HG02759 (cell line): ENCODE data around the gene WWOX.

Experiments
- ATAC-seq: cut with Tn5 transposase; IDR thresholded peaks from one replicate; pipeline ENCODE4 v1.9.1; 2021; ENCODE audit warnings: mild to moderate bottlenecking, moderate library complexity; ENCODE audit not compliant: unreplicated experiment

The WWOX gene

DNA sequence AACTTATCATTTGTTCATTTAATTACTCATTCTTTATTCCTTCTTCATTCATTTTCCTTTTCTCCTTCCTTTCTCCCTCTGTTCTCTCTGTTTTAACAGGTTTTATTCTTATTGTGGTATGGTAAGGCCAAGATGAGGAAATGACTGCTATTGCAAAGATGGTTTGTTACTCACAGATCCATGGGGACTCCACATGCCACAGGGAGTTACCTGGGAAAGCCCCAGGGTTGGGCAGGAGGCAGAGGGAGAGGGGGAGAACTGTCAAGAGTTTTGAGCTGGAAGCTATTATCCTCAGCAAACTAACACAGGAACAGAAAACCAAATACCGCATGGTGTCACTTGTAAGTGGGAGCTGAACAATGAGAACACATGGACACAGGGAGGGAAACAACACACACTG is 453.3 kb downstream of the WWOX start:
- ATAC-seq = no peak

DNA sequence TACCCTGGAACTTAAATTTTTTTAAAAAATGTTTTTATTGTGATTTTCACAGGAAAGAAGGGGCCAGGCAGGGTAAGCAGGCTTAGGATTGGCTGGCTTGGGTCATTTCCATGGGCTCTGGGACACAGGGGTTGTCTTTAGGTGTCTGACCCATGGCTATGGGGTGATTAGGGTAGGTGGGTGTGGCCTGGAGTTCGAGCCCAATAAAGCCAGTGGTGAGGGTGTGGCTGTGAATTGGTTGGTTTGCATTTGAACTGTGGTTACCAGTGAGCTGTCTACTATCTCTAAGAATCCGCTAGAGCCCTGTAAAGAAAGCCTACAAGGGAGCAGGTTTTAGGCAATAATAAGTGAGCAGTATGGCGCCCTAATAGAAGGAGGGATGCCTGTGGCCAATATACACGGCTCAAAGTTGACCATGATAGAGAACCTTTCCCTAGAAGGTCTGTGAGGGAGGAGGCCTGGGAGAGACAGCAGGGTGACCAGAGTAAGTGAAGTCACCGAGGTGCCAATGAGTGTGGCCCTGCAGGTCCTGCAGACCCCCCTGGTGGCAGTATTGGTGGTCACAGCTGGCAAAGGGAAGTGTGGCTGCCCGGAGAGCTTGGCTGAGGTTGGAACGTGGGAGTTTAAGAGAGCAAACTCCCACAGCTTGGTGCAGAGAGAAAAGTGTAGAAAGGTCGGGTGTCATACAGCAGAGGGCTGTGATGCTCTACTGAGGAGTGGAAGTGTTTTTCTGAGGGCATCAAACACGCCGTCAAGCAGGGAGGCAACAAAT is 454.0 kb downstream of the WWOX start:
- ATAC-seq = no peak

DNA sequence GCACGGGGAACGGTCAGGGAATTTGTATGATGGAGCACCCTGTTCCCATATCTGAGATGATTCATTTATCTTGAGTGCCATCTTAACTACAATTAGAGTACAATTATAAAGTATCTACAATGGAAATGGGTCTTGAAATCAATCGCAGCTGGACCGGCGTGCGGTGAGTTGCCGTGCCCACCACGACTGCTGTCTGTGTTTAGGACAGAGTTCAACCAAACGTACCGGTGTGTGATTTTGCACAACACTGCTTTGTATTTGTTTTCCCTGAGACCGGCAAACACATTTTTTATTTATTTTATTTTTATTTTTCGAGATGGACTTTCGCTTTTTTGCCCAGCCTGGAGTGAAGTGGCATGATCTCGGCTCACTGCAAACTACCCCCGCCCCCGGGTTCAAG is 457.0 kb downstream of the WWOX start:
- ATAC-seq = no peak

DNA sequence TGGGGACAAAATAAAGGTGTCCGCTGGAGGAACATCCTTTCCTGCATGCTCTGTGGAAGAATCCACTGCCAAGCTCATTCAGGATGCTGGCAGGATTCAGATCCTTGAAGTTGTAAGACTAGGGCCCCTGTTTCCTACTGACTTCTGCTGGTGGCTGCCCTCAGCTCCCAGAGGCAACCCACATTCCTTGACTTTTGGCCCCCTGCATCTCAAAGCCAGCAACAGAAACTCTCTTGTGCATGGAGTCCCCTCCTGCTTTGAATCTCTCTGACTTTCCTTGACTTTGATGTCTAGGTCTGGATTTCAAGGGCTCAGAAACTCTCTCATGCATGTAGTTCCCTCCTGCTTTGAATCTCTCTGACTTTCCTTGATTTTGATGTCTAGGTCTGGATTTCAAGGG is 461.5 kb downstream of the WWOX start:
- ATAC-seq = no peak

DNA sequence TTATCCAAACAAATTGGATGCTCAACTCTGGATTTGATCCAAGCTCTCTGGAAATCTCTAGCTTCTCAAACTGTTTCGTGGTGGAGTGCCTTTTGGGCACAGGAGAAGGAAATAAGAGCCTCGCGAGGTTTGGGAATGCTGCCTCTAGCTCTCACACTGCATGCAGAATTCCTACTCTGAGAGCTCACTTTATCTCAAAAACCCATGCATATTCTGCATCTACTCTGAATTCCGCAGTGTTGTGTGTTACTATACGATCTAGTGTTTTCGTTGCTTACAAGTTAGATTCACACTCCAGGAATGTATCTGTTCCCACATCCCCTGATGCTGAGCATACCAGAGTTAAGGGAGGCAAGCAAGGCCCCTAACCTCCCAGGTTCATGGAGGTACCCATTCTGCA is 462.7 kb downstream of the WWOX start:
- no peak for ATAC-seq

DNA sequence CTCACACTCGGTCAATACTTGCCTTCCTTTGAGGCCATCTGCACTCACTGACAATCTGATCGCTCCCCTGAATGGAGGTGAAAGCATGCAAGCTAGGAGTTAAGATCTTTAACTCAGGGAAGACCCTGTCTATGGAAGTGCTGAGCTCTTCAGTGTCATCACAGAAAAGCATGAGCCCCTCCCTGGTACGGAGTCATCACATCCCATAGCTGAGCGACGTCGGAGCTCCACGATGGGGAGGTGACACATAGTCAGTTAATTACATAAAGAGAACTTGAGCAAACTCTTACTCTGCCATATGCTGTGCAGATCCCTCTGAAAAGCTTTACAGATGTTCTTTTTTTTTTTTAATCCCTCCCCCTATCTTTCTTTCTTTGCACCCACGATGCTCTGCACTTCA is 463.2 kb downstream of the WWOX start:
- ATAC-seq = no peak

DNA sequence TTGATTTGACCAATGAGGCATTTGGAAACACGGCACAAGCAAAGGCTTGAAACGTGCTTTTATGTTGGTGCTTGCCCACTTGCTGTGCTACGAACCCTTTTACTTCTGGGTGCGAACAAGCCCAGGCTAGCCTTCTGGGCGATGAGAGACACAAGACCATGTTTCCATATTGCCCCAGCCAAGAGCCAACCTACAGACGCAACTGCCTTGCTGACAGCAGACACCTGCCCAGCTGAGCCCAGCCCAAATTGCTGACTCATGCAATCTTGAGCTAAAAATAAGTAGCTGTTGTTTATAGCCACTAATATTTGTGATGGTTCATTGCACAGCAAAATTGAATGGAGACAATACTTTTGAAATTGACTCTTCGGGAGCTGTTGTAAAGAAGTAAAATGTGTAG is 464.5 kb downstream of the WWOX start:
- no peak for ATAC-seq

DNA sequence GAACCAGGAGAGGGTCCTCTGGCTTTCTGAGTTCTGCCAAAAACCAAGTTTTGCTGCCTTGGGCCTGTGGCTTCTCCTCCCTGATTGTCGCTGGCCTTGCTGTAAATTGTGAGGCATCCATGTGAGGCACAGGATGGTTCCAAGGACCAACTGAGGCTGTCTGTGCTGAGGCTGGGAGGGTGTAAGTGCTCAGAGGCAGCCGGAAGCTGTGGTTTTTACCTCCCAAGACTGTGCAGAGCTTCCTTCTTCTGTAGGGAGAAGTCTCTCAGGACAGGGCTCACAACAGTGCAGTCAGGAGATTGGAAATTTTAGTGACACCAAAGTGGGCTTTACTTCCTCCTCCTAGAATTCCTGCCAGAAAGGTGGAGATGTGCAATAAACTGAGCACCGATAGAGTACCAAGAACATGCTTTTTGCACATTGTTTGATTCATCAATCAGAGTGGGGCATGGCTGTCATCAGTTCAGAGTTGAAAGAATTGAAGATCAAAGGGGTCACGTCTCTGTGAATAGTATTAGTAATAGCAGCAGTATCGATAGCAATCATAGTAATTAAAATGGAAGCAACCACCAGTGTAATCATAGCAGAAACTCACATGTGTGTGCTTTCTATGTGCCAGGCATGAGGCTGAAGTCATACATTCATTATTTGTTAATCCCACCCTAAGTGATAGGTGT is 467.1 kb downstream of the WWOX start:
- ATAC-seq = no peak

DNA sequence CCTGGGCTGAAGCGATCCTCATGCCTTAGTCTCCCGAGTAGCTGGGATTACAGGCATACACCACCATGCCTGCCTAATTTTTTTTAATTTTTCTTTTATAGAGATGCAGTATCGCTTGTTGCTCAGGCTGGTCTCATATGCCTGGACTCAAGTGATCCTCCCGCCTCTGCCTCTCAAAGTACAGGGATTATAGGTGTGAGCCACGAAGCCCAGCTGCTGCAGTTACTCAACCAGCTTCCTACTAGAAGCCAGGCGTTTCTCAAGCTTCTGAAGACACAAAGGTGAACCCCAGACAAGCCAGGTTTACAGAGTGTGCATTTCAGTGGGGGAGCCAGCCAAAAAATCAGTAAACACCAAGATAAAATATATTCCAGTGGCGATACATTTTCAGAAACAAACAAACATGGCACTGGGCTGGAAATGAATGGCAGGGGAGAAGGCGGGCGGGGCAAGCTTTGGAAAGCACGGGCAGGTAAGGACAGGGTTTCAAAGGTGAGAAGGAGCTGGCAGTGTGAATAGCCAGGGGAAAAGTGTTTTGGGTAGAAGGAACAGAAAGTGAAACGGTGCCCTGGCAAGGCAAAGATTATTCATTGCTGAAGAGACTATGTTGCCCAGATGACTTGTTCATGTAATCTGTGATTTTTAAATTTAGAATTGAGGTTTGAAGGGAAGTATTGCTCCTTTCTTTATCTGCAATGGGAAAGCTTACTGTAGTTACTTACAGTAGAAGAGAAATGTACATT is 471.1 kb downstream of the WWOX start:
- peak; percentile 63 for ATAC-seq

DNA sequence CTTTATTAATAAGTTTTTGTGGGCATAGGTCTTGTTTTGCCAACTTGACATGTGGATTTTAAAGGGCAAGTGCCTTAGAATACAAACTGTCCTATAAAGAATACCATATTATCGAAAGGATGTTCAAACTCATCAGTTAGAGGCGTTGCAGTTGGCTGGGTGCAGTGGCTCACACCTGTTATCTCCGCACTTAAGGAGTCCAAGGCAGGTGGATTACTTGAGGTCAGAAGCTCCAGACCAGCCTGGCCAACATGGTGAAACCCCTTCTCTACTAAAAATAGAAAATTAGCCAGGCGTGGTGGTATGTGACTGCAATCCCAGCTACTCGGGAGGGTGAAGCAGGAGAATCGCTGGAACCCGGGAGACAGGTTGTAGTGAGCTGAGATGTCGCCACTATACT is 472.0 kb downstream of the WWOX start:
- no peak for ATAC-seq

DNA sequence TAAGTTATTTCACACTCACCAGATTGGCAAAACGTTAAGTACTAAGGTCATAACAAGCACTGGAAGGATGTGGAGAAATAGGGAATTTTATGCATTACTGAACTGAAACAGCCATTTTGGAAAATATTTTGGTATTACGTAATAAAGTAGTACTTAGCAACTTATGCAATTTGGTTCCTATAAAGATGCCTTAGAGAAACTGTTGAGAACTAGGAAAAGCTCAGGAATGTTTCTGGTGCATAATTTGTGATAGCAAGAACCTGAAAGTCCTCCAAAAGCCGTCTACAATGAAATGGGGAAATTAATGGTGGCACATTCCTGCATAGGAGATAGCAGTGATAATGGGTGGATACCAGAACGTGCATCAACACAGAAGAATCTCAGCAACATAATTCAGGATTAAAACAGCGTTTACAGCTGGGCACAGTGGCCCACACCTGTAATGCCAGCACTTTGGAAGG is 472.5 kb downstream of the WWOX start:
- ATAC-seq = no peak

DNA sequence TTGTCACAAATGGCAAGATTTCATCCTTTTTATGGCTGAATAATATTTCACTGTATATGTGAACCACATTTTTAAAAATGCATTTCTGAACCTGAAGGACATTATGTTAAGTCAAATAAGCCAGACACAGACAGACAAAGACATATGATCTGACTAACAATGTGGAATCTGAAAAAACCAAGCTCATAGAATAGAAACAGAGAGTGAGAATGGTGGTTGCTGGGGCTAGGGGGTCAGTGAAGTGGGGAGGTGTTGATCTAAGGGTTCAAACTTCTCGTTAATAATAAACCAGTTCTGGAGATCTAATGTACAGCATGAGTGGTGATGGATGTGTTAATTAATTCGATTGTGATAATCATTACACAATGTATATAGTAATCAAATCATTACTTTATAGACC is 475.1 kb downstream of the WWOX start:
- peak; percentile 68 for ATAC-seq

DNA sequence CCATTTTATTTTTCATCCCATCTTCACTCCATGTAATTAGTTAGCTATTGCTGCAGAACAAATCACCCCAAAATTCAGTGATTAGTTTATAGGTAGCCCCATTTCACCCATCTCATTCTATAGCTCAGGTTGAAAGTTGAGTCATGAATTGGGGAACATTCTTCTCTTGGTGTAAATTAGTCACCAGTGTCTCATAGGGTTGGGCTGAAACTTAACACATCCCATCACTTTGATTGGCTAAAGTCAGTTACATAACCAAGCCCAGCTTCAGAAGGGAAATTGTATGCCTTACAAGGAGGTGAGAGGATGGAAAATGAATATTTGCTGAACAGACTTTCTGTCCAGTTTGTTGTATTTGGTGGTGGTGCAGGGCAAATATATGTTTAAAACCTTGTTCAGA is 477.5 kb downstream of the WWOX start:
- peak; percentile 47 for ATAC-seq

DNA sequence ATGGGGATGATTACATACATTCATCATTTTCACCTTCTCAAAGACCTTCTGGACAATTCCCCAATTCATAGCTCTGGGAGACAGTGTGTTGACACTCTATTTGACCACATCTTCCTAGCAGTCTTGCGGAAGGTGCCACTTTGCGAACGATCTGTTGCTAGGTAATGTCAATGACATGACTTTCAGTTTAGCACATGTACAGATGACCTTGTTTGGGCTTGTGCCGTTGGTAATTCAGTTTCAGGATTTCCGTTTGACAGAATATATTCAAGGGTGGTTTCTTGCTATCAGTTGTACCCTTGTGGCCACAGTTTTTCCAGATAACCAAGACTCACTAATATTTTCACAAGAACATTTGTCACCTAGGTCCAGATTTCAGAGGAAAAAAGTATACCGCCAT is 478.2 kb downstream of the WWOX start:
- ATAC-seq = no peak

DNA sequence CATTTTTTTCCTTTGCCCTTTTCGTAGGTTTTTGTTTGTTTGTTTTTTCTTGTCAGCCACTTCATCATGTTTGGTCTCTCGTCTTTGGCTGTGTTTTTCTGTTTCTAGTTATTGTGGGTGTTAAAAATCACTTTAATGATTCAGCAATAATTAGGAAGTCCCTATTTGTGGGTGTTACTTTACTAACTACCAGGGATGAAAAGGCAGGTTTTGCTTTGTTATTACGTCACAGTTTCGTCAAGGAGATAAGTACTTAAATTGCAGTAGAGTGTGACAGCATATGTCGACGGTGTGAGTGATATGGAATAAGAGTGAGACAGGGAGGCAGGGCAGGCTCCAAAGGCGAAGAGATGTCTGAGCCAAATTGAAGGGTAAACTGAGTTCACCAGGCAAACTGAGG is 479.6 kb downstream of the WWOX start:
- ATAC-seq = no peak

DNA sequence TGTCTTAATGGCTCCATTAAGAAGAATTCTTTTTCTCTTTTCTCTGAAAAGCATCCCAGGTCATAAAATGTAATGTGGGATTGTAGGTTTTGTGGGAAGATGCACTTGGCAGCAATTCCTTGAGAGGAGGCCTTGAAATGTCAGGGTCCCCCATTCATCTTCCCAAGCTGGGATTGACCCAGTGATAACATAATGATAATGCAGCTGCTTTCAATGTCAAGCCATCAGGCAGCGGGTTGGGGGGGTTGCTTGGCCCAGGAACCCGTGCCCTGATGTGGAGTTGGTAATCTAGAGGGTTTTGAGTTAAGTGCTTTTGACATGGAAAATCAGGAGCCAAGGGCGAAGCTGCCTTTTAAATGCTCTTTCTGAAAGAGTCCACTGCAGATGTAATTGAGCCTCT is 484.0 kb downstream of the WWOX start:
- no peak for ATAC-seq

DNA sequence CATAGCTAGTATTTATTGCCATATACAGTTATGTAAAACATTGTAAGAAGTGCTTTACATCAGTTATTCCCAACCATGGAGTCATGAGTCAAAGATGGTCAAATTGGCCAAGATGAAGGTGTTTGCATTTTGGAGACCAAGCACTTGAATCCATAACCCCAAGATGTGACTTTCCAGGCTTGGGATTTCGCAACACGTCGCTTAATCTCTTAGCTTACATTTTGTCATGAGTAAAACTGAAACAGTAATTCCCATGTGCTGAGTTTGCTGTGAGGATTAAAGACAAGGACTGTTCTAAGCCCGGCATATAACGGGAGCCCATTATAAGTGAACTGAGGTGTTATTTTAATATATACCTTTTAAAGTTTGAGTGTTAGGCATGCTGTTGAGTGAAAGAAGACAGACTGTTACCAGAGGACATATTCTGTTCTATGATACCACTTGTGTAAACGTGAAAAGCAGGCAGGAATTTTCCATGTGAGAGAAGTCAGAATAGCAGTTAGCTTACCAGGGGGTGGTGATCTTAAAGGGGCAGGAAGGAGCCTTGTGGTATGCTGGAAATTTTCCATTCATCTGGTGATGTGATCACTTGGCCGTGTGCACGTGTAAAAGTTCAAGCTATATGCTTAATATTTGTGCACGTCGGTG is 484.9 kb downstream of the WWOX start:
- ATAC-seq = no peak

DNA sequence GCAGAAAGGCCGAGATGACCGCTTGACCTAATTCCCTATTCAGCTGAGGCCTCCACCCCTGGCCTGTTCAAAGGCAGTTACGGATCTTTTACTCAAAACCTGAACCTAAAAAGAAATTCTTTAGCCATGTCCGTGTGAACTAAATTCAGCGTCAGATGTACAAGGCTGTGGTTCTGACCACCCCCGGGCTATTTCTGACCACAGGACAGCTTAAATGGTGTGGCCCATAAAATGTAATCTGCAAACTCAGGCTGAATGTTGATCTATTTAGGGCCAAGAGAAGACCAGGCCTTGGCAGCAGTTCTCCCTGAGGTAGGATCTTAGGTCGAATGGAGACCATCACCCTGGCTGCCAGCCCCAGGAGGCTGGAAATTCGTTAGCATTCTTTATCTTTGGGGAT is 485.5 kb downstream of the WWOX start:
- ATAC-seq = no peak

DNA sequence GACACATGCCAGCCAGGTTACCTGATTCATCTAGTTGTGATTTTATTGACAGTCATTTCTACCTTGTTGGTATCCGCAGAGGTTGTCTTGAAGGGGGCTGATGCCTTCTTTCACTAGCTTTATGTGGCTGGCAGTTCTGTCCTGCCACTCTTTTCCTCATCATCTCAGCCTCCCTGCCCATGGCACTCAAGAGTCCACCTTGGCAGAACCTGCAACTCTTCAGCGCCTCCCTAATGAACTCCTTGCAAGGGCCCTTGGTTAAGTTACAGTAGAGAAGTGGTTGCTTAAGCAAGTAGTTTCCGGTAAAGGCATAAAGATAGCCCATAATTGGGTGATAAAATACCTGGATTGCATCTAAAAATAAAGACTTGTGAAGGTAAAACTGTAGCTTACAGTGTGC is 489.9 kb downstream of the WWOX start:
- no peak for ATAC-seq

DNA sequence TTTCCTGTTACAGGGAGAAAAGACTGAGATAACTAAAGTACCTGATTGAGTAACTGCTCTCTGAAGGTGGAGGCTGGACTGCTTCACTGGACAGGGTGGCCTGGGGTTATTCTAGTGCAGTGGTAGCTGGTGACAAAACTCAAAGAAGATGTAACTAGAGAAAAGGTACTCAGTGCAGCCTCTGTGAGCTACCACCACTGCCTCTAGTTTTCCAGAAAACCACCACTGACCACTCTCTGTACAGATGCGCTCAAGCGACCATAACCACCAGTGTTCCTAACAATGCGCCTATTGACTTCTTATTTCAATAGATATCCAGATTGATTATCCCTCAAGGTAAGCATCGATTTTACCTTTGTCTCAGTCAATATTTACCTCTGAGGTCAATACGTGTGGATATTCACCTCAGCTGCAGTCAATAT is 492.2 kb downstream of the WWOX start:
- no peak for ATAC-seq

DNA sequence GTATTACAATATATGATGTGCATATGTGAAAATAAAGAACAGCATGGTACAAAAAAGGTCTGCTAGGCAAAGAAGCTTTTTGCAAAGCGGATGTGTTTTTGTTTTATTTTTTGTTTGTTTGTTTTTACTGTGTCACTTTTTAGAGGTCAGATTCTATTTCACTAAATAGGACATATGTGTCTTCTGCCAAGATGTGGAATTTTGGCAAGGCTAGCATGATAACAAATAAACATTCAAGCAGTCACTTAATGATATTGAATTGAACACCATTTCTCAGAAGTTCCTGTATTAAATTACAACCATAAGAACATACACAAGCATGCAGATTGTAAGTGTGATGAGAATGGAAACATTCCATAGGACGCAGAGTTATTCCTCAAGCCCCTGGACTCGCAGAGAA is 492.7 kb downstream of the WWOX start:
- ATAC-seq = no peak
